Right atrium auricular region (tissue), 2 donors: Measurements from ENCODE around the gene MAP7D2. TPM values are rescaled to one million over a fixed set of nuclear protein-coding genes. Genes with fewer than 3 reads are reported as not detected.

Experiments
- DNase-seq: peaks from one replicate; pipeline ENCODE4 v3.0.0-alpha.2; 2019; ENCODE audit warnings: low spot score
- H3K27ac ChIP-seq, 2 donors: fragments of 200-600 bp; sonication (generic); 1 replicate in 1 of 2; 2 replicates in 1 of 2; pipeline ENCODE4 v1.5.1; 2016 to 2019
- H3K27me3 ChIP-seq, 2 donors: fragments of 200-600 bp; sonication (generic); one replicate each; pipeline versions ENCODE4 v1.5.1 to v1.6.0; 2017 to 2019
- H3K36me3 ChIP-seq: fragments of 200-600 bp; sonication (generic); one replicate; pipeline ENCODE4 v1.5.1; 2016
- H3K4me1 ChIP-seq, 2 donors: fragments of 200-600 bp; sonication (generic); one replicate each; pipeline versions ENCODE4 v1.5.1 to v1.6.0; 2017 to 2019
- H3K4me3 ChIP-seq, 2 donors: fragments of 200-600 bp; sonication (generic); 1 replicate in 1 of 2; 2 replicates in 1 of 2; pipeline ENCODE4 v1.5.1; 2017 to 2019; ENCODE audit warnings: mild to moderate bottlenecking in 1 of 2, moderate library complexity in 1 of 2
- H3K9me3 ChIP-seq, 2 donors: fragments of 200-600 bp; sonication (generic); one replicate each; pipeline ENCODE4 v1.5.1; 2019
- CTCF ChIP-seq, 2 donors: fragments of 200-600 bp; sonication (generic); IDR thresholded peaks; one replicate each; pipeline ENCODE4 v1.5.1; 2019; ENCODE audit warnings: antibody characterized with exemption in 2 of 2
- total RNA-seq, 2 donors: library from RNA; depleted of rRNA; stranded (reverse); fragments of >200 nt; gene quantifications; one replicate each; pipeline ENCODE4 v1.1.0, GENCODE V29; 2016

MAP7D2 gene
- total RNA-seq, 2 donors from 2014 or later: 0.24 to 0.56 TPM

- peaks cover 0 to 6% of the 10 kb centered on the region in 2 donors for H3K4me1 ChIP-seq
- no peak for DNase-seq
- H3K9me3 ChIP-seq: peaks cover 0 to 10% of the 10 kb centered on the region in 2 donors
- H3K27ac ChIP-seq: no peak overlapping the region
- no peaks in the 10 kb centered on the region for H3K36me3 ChIP-seq
- no peak for TF ChIP-seq CTCF (IDR thresholded peaks at IDR 0.05)
- H3K4me3 ChIP-seq: no peak overlapping the region
- H3K27me3 ChIP-seq: no peaks in the 10 kb centered on the region
These were observed 130.2 kb downstream of the MAP7D2 start for GRCh38 chrX:19986531-19986930.

- no peak overlapping the region for H3K27ac ChIP-seq
- DNase-seq: no peak
- no peaks in the 10 kb centered on the region for H3K36me3 ChIP-seq
- peaks cover 0 to 19% of the 10 kb centered on the region in 2 donors for H3K9me3 ChIP-seq
- H3K27me3 ChIP-seq: no peaks in the 10 kb centered on the region
- no peak for TF ChIP-seq CTCF (IDR thresholded peaks at IDR 0.05)
- peaks cover 0 to 6% of the 10 kb centered on the region in 2 donors for H3K4me1 ChIP-seq
- H3K4me3 ChIP-seq: no peak overlapping the region
These were observed 134.8 kb downstream of the MAP7D2 start for GRCh38 chrX:19981947-19982346.

- no peaks in the 10 kb centered on the region for H3K27me3 ChIP-seq
- H3K27ac ChIP-seq: no peak overlapping the region
- DNase-seq: no peak
- no peak for TF ChIP-seq CTCF (IDR thresholded peaks at IDR 0.05)
- H3K4me3 ChIP-seq: no peak overlapping the region
- no peaks in the 10 kb centered on the region for H3K36me3 ChIP-seq
- H3K4me1 ChIP-seq: no peaks in the 10 kb centered on the region
- H3K9me3 ChIP-seq: peaks cover 0 to 10% of the 10 kb centered on the region in 2 donors
These were observed 140.9 kb downstream of the MAP7D2 start for GRCh38 chrX:19975845-19976244.

- no peak for TF ChIP-seq CTCF (IDR thresholded peaks at IDR 0.05)
These were observed 143.7 kb downstream of the MAP7D2 start for GRCh38 chrX:19972984-19973383.

GRCh38 chrX:19968276-19968675 is 148.4 kb downstream of the MAP7D2 start:
- peaks cover 4% of the 10 kb centered on the region for H3K36me3 ChIP-seq
- no peaks in the 10 kb centered on the region for H3K4me1 ChIP-seq
- no peak overlapping the region for H3K27ac ChIP-seq
- no peaks in the 10 kb centered on the region for H3K9me3 ChIP-seq
- DNase-seq: no peak
- TF ChIP-seq CTCF (IDR thresholded peaks at IDR 0.05): no peak
- H3K4me3 ChIP-seq: no peak overlapping the region
- no peaks in the 10 kb centered on the region for H3K27me3 ChIP-seq

More at GRCh38 chrX:19972984-19973383, 143.7 kb downstream of the MAP7D2 start:
- H3K27me3 ChIP-seq: no peaks in the 10 kb centered on the region
- no peak overlapping the region for H3K27ac ChIP-seq
- no peak overlapping the region for H3K4me3 ChIP-seq
- no peak for DNase-seq
- no peaks in the 10 kb centered on the region for H3K36me3 ChIP-seq
- no peaks in the 10 kb centered on the region for H3K4me1 ChIP-seq
- H3K9me3 ChIP-seq: peaks cover 0 to 6% of the 10 kb centered on the region in 2 donors

- TF ChIP-seq CTCF (IDR thresholded peaks at IDR 0.05): no peak
- peaks cover 4% of the 10 kb centered on the region for H3K36me3 ChIP-seq
- no peaks in the 10 kb centered on the region for H3K27me3 ChIP-seq
- no peaks in the 10 kb centered on the region for H3K9me3 ChIP-seq
- no peak overlapping the region for H3K4me3 ChIP-seq
- DNase-seq: no peak
- H3K27ac ChIP-seq: no peak overlapping the region
- H3K4me1 ChIP-seq: no peaks in the 10 kb centered on the region
These were observed 150.7 kb downstream of the MAP7D2 start for GRCh38 chrX:19966056-19966455.
